ENCODE data around the gene MTF1.

MTF1 gene

GRCh38 chr1:37872692-37873091, 13.3 kb upstream of the MTF1 start:
- no peak for DNase-seq (ENCODE audit: insufficient read length, low spot score)
- FAIRE-seq, result no peak

- no peak for FAIRE-seq
- DNase-seq (ENCODE audit: insufficient read length, low spot score), result no peak
Observed at GRCh38 chr1:37868466-37868865, 9.1 kb upstream of the MTF1 start.

- FAIRE-seq (no peak), DNase-seq (ENCODE audit: insufficient read length, low spot score) (no peak)
Observed at GRCh38 chr1:37867784-37868183, 8.4 kb upstream of the MTF1 start.

GRCh38 chr1:37866491-37866890, 7.1 kb upstream of the MTF1 start:
- FAIRE-seq (no peak), DNase-seq (ENCODE audit: insufficient read length, low spot score) (no peak)

- FAIRE-seq (no peak), DNase-seq (ENCODE audit: insufficient read length, low spot score) (no peak)
Observed at GRCh38 chr1:37865348-37866120, 6.1 kb upstream of the MTF1 start.

- FAIRE-seq, result no peak
- no peak for DNase-seq (ENCODE audit: insufficient read length, low spot score)
Observed at GRCh38 chr1:37862330-37862729, 2.9 kb upstream of the MTF1 start.

- no peak for DNase-seq (ENCODE audit: insufficient read length, low spot score)
- no peak for FAIRE-seq
Observed at GRCh38 chr1:37861151-37861550, 1.8 kb upstream of the MTF1 start.

- no peak for DNase-seq (ENCODE audit: insufficient read length, low spot score)
- FAIRE-seq, result no peak
Observed at GRCh38 chr1:37860346-37860666, 914 bp upstream of the MTF1 start.

GRCh38 chr1:37858931-37859506, 373 bp downstream of the MTF1 start:
- no peak for DNase-seq (ENCODE audit: insufficient read length, low spot score)
- FAIRE-seq, result peak; percentile 42

- FAIRE-seq, result no peak
- no peak for DNase-seq (ENCODE audit: insufficient read length, low spot score)
Observed at GRCh38 chr1:37854406-37854805, 5.0 kb downstream of the MTF1 start.

GRCh38 chr1:37853157-37853556, 6.2 kb downstream of the MTF1 start:
- DNase-seq (ENCODE audit: insufficient read length, low spot score) (no peak), FAIRE-seq (no peak)

- no peak for FAIRE-seq
- DNase-seq (ENCODE audit: insufficient read length, low spot score), result no peak
Observed at GRCh38 chr1:37851782-37852210, 7.6 kb downstream of the MTF1 start.

- DNase-seq (ENCODE audit: insufficient read length, low spot score) (no peak), FAIRE-seq (no peak)
Observed at GRCh38 chr1:37851262-37851661, 8.1 kb downstream of the MTF1 start.

- no peak for FAIRE-seq
- no peak for DNase-seq (ENCODE audit: insufficient read length, low spot score)
Observed at GRCh38 chr1:37850352-37850955, 8.9 kb downstream of the MTF1 start.

- FAIRE-seq (no peak), DNase-seq (ENCODE audit: insufficient read length, low spot score) (no peak)
Observed at GRCh38 chr1:37849480-37849879, 9.9 kb downstream of the MTF1 start.

- DNase-seq (ENCODE audit: insufficient read length, low spot score), result no peak
- FAIRE-seq, result peak; percentile 76
Observed at GRCh38 chr1:37846647-37847339, 12.6 kb downstream of the MTF1 start.

GRCh38 chr1:37845786-37846185, 13.6 kb downstream of the MTF1 start:
- DNase-seq (ENCODE audit: insufficient read length, low spot score), result no peak
- FAIRE-seq, result no peak

GRCh38 chr1:37845049-37845646, 14.2 kb downstream of the MTF1 start:
- no peak for FAIRE-seq
- DNase-seq (ENCODE audit: insufficient read length, low spot score), result no peak

- no peak for DNase-seq (ENCODE audit: insufficient read length, low spot score)
- no peak for FAIRE-seq
Observed at GRCh38 chr1:37844536-37844935, 14.9 kb downstream of the MTF1 start.

- FAIRE-seq (no peak), DNase-seq (ENCODE audit: insufficient read length, low spot score) (no peak)
Observed at GRCh38 chr1:37841652-37842051, 17.7 kb downstream of the MTF1 start.

GRCh38 chr1:37840711-37841110, 18.7 kb downstream of the MTF1 start:
- no peak for DNase-seq (ENCODE audit: insufficient read length, low spot score)
- FAIRE-seq, result no peak

All from GM19239 (cell line).